H1 (cell line): ENCODE data around the gene CARD14. TPM values are rescaled to one million over a fixed set of nuclear protein-coding genes. Genes with fewer than 3 reads are reported as not detected.
A peak's percentile ranks its signal among the peaks of the same experiment; 100 is the strongest.

ENCODE experiments used
- CTCF ChIA-PET: fragments of 300-600 bp; sonication (Branson Sonifier 250); formaldehyde crosslinking; loops from one replicate; lab custom pipeline; 2021; ENCODE audit not compliant: partially characterized antibody; lab: Charles Lee
- POLR2A ChIA-PET: fragments of 300-600 bp; sonication (Branson Sonifier 250); formaldehyde crosslinking; loops from one replicate; lab custom pipeline; 2021; ENCODE audit warnings: inconsistent platforms; ENCODE audit not compliant: partially characterized antibody; lab: Charles Lee
- DNase-seq, 2 experiments: peaks; one replicate each; pipeline versions ENCODE4 v3.0.0 to v3.0.0-alpha.2; 2010 to 2022; ENCODE audit warnings: low spot score in 2 of 2, low read depth in 1 of 2, mixed read lengths in 1 of 2
- FAIRE-seq: peaks from 2 replicates; lab custom pipeline; 2011; peaks lifted over from hg19 to GRCh38; lab: Jason Lieb, UNC
- H2AFZ ChIP-seq: 2 replicates; pipeline ENCODE4 v1.8.1; 2012; ENCODE audit warnings: low read length, inconsistent platforms
- H2AK5ac ChIP-seq: 2 replicates; pipeline ENCODE4 v1.6.1; 2013; ENCODE audit warnings: low read depth, low read length
- H2BK120ac ChIP-seq: replicated peaks from 2 replicates; pipeline ENCODE3; 2013; ENCODE audit warnings: low read depth, low read length, inconsistent platforms
- H2BK12ac ChIP-seq: 2 replicates; pipeline ENCODE4 v1.6.1; 2013; ENCODE audit warnings: low read depth, low read length
- H2BK15ac ChIP-seq: 2 replicates; pipeline ENCODE4 v1.6.1; 2013; ENCODE audit warnings: low read length
- H2BK20ac ChIP-seq: 2 replicates; pipeline ENCODE4 v1.6.1; 2013; ENCODE audit warnings: low read length
- H2BK5ac ChIP-seq: 2 replicates; pipeline ENCODE4 v1.6.1; 2013; ENCODE audit warnings: low read depth, low read length
- H3K14ac ChIP-seq: 2 replicates; pipeline ENCODE4 v1.6.1; 2013; ENCODE audit warnings: inconsistent platforms; ENCODE audit not compliant: insufficient read length
- H3K18ac ChIP-seq: 2 replicates; pipeline ENCODE4 v1.6.1; 2013; ENCODE audit warnings: low read length; ENCODE audit errors: extremely low read depth
- H3K23ac ChIP-seq: 2 replicates; pipeline ENCODE4 v1.6.1; 2013; ENCODE audit warnings: inconsistent platforms; ENCODE audit not compliant: insufficient read length
- H3K23me2 ChIP-seq: 2 replicates; pipeline ENCODE4 v1.6.1; 2013; ENCODE audit warnings: low read depth, low read length
- H3K27ac ChIP-seq: 2 replicates; pipeline ENCODE4 v1.6.1; 2011; ENCODE audit warnings: low read depth, low read length, inconsistent platforms
- H3K27me3 ChIP-seq, 4 experiments: replicated peaks in 1 of 4; 1 replicate in 1 of 4; 2 replicates in 3 of 4; pipeline versions ENCODE4 v1.6.1 to v1.8.1; 2011 to 2013; ENCODE audit warnings: low read length in 3 of 4, mild to moderate bottlenecking in 3 of 4, inconsistent platforms in 2 of 4, mixed read lengths in 2 of 4, moderate library complexity in 1 of 4; ENCODE audit not compliant: control insufficient read depth in 3 of 4, insufficient read depth in 3 of 4; ENCODE audit errors: extremely low read depth in 1 of 4
- H3K36me3 ChIP-seq, 4 experiments: 2 replicates each; pipeline versions ENCODE4 v1.6.1 to v1.8.1; 2011 to 2013; ENCODE audit warnings: mild to moderate bottlenecking in 4 of 4, low read length in 3 of 4, moderate library complexity in 2 of 4, control low read depth in 1 of 4, inconsistent platforms in 1 of 4; ENCODE audit not compliant: insufficient read depth in 4 of 4, control insufficient read depth in 2 of 4
- H3K4ac ChIP-seq: replicated peaks from 2 replicates; pipeline ENCODE3; 2013; ENCODE audit warnings: low read length, low read depth, mixed read lengths, inconsistent platforms; ENCODE audit not compliant: insufficient read length
- H3K4me1 ChIP-seq, 4 experiments: replicated peaks in 1 of 4; 1 replicate in 1 of 4; 2 replicates in 3 of 4; pipeline versions ENCODE4 v1.6.1 to v1.8.1; 2011 to 2013; ENCODE audit warnings: low read length in 3 of 4, inconsistent platforms in 2 of 4, mixed read lengths in 1 of 4; ENCODE audit not compliant: insufficient read depth in 4 of 4, control insufficient read depth in 3 of 4
- H3K4me2 ChIP-seq, 2 experiments: 2 replicates each; pipeline versions ENCODE4 v1.6.1 to v1.8.1; 2011 to 2013; ENCODE audit warnings: low read depth in 2 of 2, low read length in 2 of 2, control low read depth in 1 of 2, inconsistent platforms in 1 of 2, mild to moderate bottlenecking in 1 of 2; ENCODE audit not compliant: insufficient read depth in 1 of 2
- H3K4me3 ChIP-seq, 4 experiments: fragments of 200-600, 300-600 bp in 1 of 4; sonication (generic), shearing (Covaris generic), sonication (Bioruptor Twin) in 1 of 4; 2 replicates each; pipeline versions ENCODE4 v1.5.1 to v1.8.1; 2011 to 2016; ENCODE audit warnings: low read length in 4 of 4, low read depth in 3 of 4, control low read depth in 2 of 4, inconsistent platforms in 2 of 4, mild to moderate bottlenecking in 2 of 4, mixed read lengths in 1 of 4, moderate library complexity in 1 of 4; ENCODE audit not compliant: insufficient read depth in 2 of 4; ENCODE audit errors: extremely low read depth in 1 of 4
- H3K56ac ChIP-seq: replicated peaks from 2 replicates; pipeline ENCODE3; 2013; ENCODE audit warnings: low read depth, mild to moderate bottlenecking, mixed read lengths, low read length, inconsistent platforms; ENCODE audit not compliant: insufficient read length
- H3K79me1 ChIP-seq: 2 replicates; pipeline ENCODE4 v1.6.1; 2013; ENCODE audit warnings: low read depth, low read length, control low read depth
- H3K79me2 ChIP-seq, 2 experiments: 2 replicates each; pipeline versions ENCODE4 v1.6.1 to v1.8.1; 2012 to 2013; ENCODE audit warnings: low read length in 2 of 2, mild to moderate bottlenecking in 2 of 2, inconsistent platforms in 1 of 2; ENCODE audit not compliant: insufficient read depth in 2 of 2, control insufficient read depth in 1 of 2
- H3K9ac ChIP-seq, 4 experiments: replicated peaks in 1 of 4; 1 replicate in 1 of 4; 2 replicates in 3 of 4; pipeline versions ENCODE4 v1.6.1 to v1.8.1; 2011 to 2013; ENCODE audit warnings: low read depth in 3 of 4, low read length in 3 of 4, control low read depth in 2 of 4, mild to moderate bottlenecking in 2 of 4, moderate library complexity in 2 of 4, inconsistent platforms in 1 of 4; ENCODE audit errors: extremely low read depth in 1 of 4
- H3K9me3 ChIP-seq, 2 experiments: 2 replicates each; pipeline versions ENCODE4 v1.6.1 to v1.8.1; 2012 to 2013; ENCODE audit warnings: mild to moderate bottlenecking in 2 of 2, moderate library complexity in 2 of 2, control low read depth in 1 of 2, inconsistent platforms in 1 of 2, low read depth in 1 of 2, low read length in 1 of 2, mixed read lengths in 1 of 2; ENCODE audit not compliant: insufficient read depth in 2 of 2
- H4K20me1 ChIP-seq, 2 experiments: replicated peaks in 1 of 2; 2 replicates each; pipeline versions ENCODE3 to v1.8.1; 2011 to 2013; ENCODE audit warnings: inconsistent platforms in 2 of 2, low read length in 2 of 2, mild to moderate bottlenecking in 1 of 2; ENCODE audit not compliant: insufficient read depth in 2 of 2, control insufficient read depth in 1 of 2
- H4K5ac ChIP-seq: 2 replicates; pipeline ENCODE4 v1.6.1; 2013; ENCODE audit warnings: low read length, low read depth, mixed read lengths, inconsistent platforms; ENCODE audit not compliant: insufficient read length
- H4K8ac ChIP-seq: 2 replicates; pipeline ENCODE4 v1.8.0; 2013; ENCODE audit warnings: mild to moderate bottlenecking, moderate library complexity, low read length, inconsistent platforms; ENCODE audit not compliant: insufficient read depth; ENCODE audit errors: extremely low read depth
- H4K91ac ChIP-seq: replicated peaks from 2 replicates; pipeline ENCODE3; 2013; ENCODE audit warnings: low read length, mixed read lengths, inconsistent platforms; ENCODE audit not compliant: insufficient read length
- JUND ChIP-seq: IDR thresholded peaks from 2 replicates; pipeline ENCODE4 v1.6.1; 2011; ENCODE audit warnings: mild to moderate bottlenecking, improper control_type of control experiment, low read length
- PHF8 ChIP-seq: fragments of 200-600 bp; sonication (generic); conservative IDR thresholded peaks from 2 replicates; pipeline ENCODE4 v1.7.1; 2012; ENCODE audit warnings: low read depth, mild to moderate bottlenecking, inconsistent platforms, low read length, moderate library complexity
- SIN3A ChIP-seq, 2 experiments: IDR thresholded peaks in 1 of 2; conservative IDR thresholded peaks in 1 of 2; 2 replicates each; pipeline ENCODE4 v1.6.1; 2011 to 2012; ENCODE audit warnings: low read length in 2 of 2, improper control_type of control experiment in 1 of 2, low read depth in 1 of 2, mild to moderate bottlenecking in 1 of 2
- SP1 ChIP-seq: IDR thresholded peaks from 2 replicates; pipeline ENCODE4 v1.6.1; 2011; ENCODE audit warnings: low read depth, low read length
- SUZ12 ChIP-seq: fragments of 200-600 bp; sonication (generic); IDR thresholded peaks from 2 replicates; pipeline ENCODE4 v1.6.1; 2012; ENCODE audit warnings: mild to moderate bottlenecking, inconsistent platforms, low read length, moderate library complexity, mixed read lengths
- WGBS, 2 experiments: shearing (Covaris generic) in 1 of 2; methylation state at CpG; one replicate each; pipeline versions ENCODE4 v1.1.6 to v1.1.7; 2013 to 2015; ENCODE audit warnings: low lambda C conversion rate in 2 of 2, mixed read lengths in 2 of 2, inconsistent platforms in 1 of 2, low coverage in 1 of 2, missing lambda C conversion rate in 1 of 2; ENCODE audit not compliant: insufficient replicate concordance in 2 of 2, insufficient coverage in 1 of 2, insufficient read length in 1 of 2; ENCODE audit errors: extremely low coverage in 1 of 2, missing lambda C conversion rate in 1 of 2; 5-methylcytosine and 5-hydroxymethylcytosine counted together
- polyA plus RNA-seq, 7 experiments: library from polyadenylated mRNA; depleted of rRNA in 3 of 7; stranded (reverse) in 5 of 7; unstranded in 2 of 7; fragments of >200 nt in 5 of 7; fragments of 200-250 nt in 2 of 7; gene quantifications; 1 replicate in 5 of 7; 2 replicates in 1 of 7; 4 replicates in 1 of 7; pipeline versions ENCODE4 v1.2.1 to v1.2.3, GENCODE V29; 2011 to 2013; ENCODE audit warnings: missing spikeins in 2 of 7, mixed read lengths in 2 of 7
- total RNA-seq: library from RNA; stranded (reverse); fragmentation: NEBNext Ultra II Directional; extraction: Animal tissue kit (Norgen Biotek cat#: 25700); gene quantifications from 2 replicates; pipeline ENCODE4 v1.2.1, GENCODE V29; 2021
- TF ChIP-seq, protein P1 (sequence below): IDR thresholded peaks from 2 replicates; pipeline ENCODE4 v1.6.1; 2012; ENCODE audit warnings: low read length, inconsistent platforms
- TF ChIP-seq, protein P2 (sequence below): IDR thresholded peaks from 2 replicates; pipeline ENCODE4 v1.6.1; 2012; ENCODE audit warnings: inconsistent platforms

The CARD14 gene
- total and polyA plus RNA-seq, 2 of the 8 experiments (the other 6 are each of a cell fraction or from before 2014, with no cell fraction given), result 0.08 TPM; not detected in 1

DNA sequence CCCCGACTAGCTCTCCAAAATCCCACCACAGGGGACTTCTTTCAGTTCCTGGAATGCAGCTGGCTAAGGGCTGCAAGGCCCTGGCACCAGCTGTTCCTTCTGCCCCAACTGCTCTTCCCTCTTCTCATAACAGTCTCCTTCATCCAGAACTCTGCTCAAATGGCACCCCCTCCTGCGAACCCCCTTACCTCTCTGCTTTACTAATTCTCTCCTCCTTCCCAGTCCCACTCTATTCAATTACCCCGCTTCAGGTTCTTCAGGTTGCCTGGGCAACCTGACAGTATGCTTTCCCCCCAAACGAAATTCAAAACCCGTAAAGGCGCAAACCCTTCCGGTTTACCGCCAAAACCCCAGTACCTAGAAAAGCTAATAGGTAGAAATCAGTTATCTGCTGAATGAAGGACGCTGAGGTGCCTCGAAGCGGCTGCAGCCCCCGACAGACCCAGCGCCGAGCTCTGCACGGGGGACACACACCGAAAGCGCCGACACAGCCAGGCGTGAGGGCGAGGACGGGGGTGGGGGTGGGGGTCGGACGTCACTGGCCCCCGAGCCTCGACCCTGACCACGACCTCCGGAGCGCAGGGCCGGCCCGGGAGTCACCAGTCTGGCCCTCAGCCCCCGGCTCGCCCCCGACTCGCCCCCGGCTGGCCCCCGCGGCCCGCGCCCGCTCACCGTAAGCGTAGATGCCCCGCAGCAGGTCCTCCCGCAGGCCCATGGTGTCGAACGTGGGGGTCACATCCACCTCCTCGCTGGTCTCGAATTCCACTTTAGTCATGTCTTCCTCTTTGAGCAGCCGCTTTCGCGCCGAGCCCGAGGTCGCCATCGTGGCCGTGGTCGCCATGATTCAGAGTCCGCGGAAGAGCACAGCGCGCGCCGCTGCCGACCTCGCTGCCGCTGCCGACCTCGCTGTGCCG is 23.5 kb upstream of the CARD14 start:
- no peak overlapping the region for H2BK20ac ChIP-seq
- peak overlapping the region; percentile 79; the same call in 1 of the 2 replicates for H3K27ac ChIP-seq
- H2BK120ac ChIP-seq, result no peak overlapping the region
- H3K36me3 ChIP-seq, result peaks cover 22 to 29% (median 27%) of the 10 kb centered on the region in 4 experiments
- peak overlapping the region; percentile 2 for H4K5ac ChIP-seq
- peaks cover 7 to 25% of the 10 kb centered on the region in 2 experiments for H4K20me1 ChIP-seq
- DNase-seq (no peak), FAIRE-seq (no peak)
- peaks cover 22 to 50% of the 10 kb centered on the region in 2 experiments for H3K79me2 ChIP-seq
- no peak overlapping the region; the same call in 1 of the 2 replicates for H2BK5ac ChIP-seq
- no peak overlapping the region for H3K18ac ChIP-seq
- peak overlapping the region; percentile 84 to 95 (median 88) for H3K4me3 ChIP-seq
- H3K23ac ChIP-seq, result no peak overlapping the region
- POLR2A ChIA-PET, result interaction anchor here (0.6 to 11.5 kb wide), 21 partner anchors 8 to 270 kb away, joined by 3 to 103 read pairs (median 5); partner anchors contain the start of gene GAA
- WGBS, 2 experiments, result 4% methylated on average over 23 of the region's 69 CpGs; no CpG with 5 or more reads in 1 of the 2 experiments
- peak overlapping the region; percentile 83 for H3K56ac ChIP-seq
- peaks cover 2 to 13% (median 4%) of the 10 kb centered on the region in 4 experiments; a peak in 6 of 7 replicates for H3K4me1 ChIP-seq
- H3K23me2 ChIP-seq, result peaks cover 11% of the 10 kb centered on the region
- H3K4me2 ChIP-seq, result peak overlapping the region; percentile 85 to 96
- H2BK15ac ChIP-seq, result no peak overlapping the region
- no peaks in the 10 kb centered on the region for H3K9me3 ChIP-seq
- no peak overlapping the region for H3K4ac ChIP-seq
- peak overlapping the region; percentile 84 to 92 (median 88) for H3K9ac ChIP-seq
- H4K91ac ChIP-seq, result no peak overlapping the region
- CTCF ChIA-PET, result interaction anchor here (0.9 to 2.4 kb wide), 10 partner anchors 11 to 215 kb away, joined by 4 to 14 read pairs (median 6); partner anchors contain the start of gene GAA
- peak overlapping the region; percentile 39; the same call in 1 of the 2 replicates for H4K8ac ChIP-seq
- no peak overlapping the region for H2BK12ac ChIP-seq
- H2AFZ ChIP-seq, result no peak overlapping the region
- H3K79me1 ChIP-seq, result peaks cover 17% of the 10 kb centered on the region
- H2AK5ac ChIP-seq, result no peak overlapping the region
- no peak overlapping the region for H3K14ac ChIP-seq
- H3K27me3 ChIP-seq, result no peaks in the 10 kb centered on the region; a peak in 1 of 7 replicates
- TF ChIP-seq, protein P1, sequence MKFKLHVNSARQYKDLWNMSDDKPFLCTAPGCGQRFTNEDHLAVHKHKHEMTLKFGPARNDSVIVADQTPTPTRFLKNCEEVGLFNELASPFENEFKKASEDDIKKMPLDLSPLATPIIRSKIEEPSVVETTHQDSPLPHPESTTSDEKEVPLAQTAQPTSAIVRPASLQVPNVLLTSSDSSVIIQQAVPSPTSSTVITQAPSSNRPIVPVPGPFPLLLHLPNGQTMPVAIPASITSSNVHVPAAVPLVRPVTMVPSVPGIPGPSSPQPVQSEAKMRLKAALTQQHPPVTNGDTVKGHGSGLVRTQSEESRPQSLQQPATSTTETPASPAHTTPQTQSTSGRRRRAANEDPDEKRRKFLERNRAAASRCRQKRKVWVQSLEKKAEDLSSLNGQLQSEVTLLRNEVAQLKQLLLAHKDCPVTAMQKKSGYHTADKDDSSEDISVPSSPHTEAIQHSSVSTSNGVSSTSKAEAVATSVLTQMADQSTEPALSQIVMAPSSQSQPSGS, result no peak
- TF ChIP-seq SUZ12 (no peak), SP1 (no peak), JUND (no peak), PHF8 (no peak; the same call in none of the 2 replicates), SIN3A (conservative IDR thresholded peaks at IDR 0.05 in 1 of 2, IDR thresholded peaks at IDR 0.05 in 1 of 2; ENCODE audit: low read depth in 1 of 2, low read length in 2 of 2) (peak; percentile 80 to 87; a peak in 3 of 4 replicates)
- TF ChIP-seq, protein P2, sequence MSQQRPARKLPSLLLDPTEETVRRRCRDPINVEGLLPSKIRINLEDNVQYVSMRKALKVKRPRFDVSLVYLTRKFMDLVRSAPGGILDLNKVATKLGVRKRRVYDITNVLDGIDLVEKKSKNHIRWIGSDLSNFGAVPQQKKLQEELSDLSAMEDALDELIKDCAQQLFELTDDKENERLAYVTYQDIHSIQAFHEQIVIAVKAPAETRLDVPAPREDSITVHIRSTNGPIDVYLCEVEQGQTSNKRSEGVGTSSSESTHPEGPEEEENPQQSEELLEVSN, result peak; percentile 1; the same call in 1 of the 2 replicates
